GM18858 (cell line): Measurements from ENCODE around the gene CCDC116.
"Not testable (repeated sequence)": the region's sequence is repeated elsewhere in the genome, so short reads cannot be mapped to it uniquely, and the experiment has no call there.

Experiments used
- ATAC-seq: cut with Tn5 transposase; IDR thresholded peaks from one replicate; pipeline ENCODE4 v1.9.1; 2021; ENCODE audit not compliant: unreplicated experiment

CCDC116 gene

GRCh38 chr22:21651521-21652009, 19.0 kb downstream of the CCDC116 start:
- ATAC-seq, result peak; percentile 16

GRCh38 chr22:21652010-21652546, 19.5 kb downstream of the CCDC116 start:
- peak; percentile 60 for ATAC-seq

- ATAC-seq, result no peak
These were observed 20.3 kb downstream of the CCDC116 start for GRCh38 chr22:21652547-21653545.

- no peak for ATAC-seq
These were observed 24.4 kb downstream of the CCDC116 start for GRCh38 chr22:21657020-21657359.

GRCh38 chr22:21657360-21658032, 24.9 kb downstream of the CCDC116 start:
- peak; percentile 52 for ATAC-seq

- ATAC-seq, result no peak
These were observed 27.4 kb downstream of the CCDC116 start for GRCh38 chr22:21659864-21660525.

- no peak for ATAC-seq
These were observed 28.3 kb downstream of the CCDC116 start for GRCh38 chr22:21660904-21661303.

- no peak for ATAC-seq
These were observed 29.4 kb downstream of the CCDC116 start for GRCh38 chr22:21661991-21662390.

GRCh38 chr22:21663738-21664137, 31.2 kb downstream of the CCDC116 start:
- ATAC-seq, result no peak

- no peak for ATAC-seq
These were observed 32.7 kb downstream of the CCDC116 start for GRCh38 chr22:21665047-21665851.

GRCh38 chr22:21666786-21667185, 34.2 kb downstream of the CCDC116 start:
- no peak for ATAC-seq

- ATAC-seq, result no peak
These were observed 36.5 kb downstream of the CCDC116 start for GRCh38 chr22:21669026-21669425.

GRCh38 chr22:21672107-21672629, 39.6 kb downstream of the CCDC116 start:
- no peak for ATAC-seq

GRCh38 chr22:21673534-21674321, 41.2 kb downstream of the CCDC116 start:
- ATAC-seq, result no peak

GRCh38 chr22:21674638-21675245, 42.2 kb downstream of the CCDC116 start:
- ATAC-seq, result no peak

- no peak for ATAC-seq
These were observed 45.3 kb downstream of the CCDC116 start for GRCh38 chr22:21677606-21678443.

- not testable (repeated sequence) for ATAC-seq
These were observed 46.3 kb downstream of the CCDC116 start for GRCh38 chr22:21678842-21679241.

GRCh38 chr22:21679383-21679782, 46.8 kb downstream of the CCDC116 start:
- no peak for ATAC-seq
